NCI-H187 treated with DMSO at 0.1 percent for 48 hours (cell line): ENCODE measurements around the gene DCC.

Experiments used
- DNase-seq: peaks from one replicate; lab custom pipeline; 2025; lab: John Stamatoyannopoulos, UW

The DCC gene

GRCh38 chr18:52824126-52824525 is 484.1 kb downstream of the DCC start:
- DNase-seq = no peak

GRCh38 chr18:52826994-52827393 is 487.0 kb downstream of the DCC start:
- DNase-seq = no peak

GRCh38 chr18:52829320-52829719 is 489.3 kb downstream of the DCC start:
- no peak for DNase-seq

GRCh38 chr18:52829876-52830405 is 489.9 kb downstream of the DCC start:
- no peak for DNase-seq

GRCh38 chr18:52844323-52844722 is 504.3 kb downstream of the DCC start:
- DNase-seq = no peak

- no peak for DNase-seq
Measured at GRCh38 chr18:52845036-52845435, 505.0 kb downstream of the DCC start.

- no peak for DNase-seq
Measured at GRCh38 chr18:52850031-52850560, 510.1 kb downstream of the DCC start.

GRCh38 chr18:52861558-52861957 is 521.6 kb downstream of the DCC start:
- no peak for DNase-seq

GRCh38 chr18:52869349-52869923 is 529.4 kb downstream of the DCC start:
- no peak for DNase-seq

- no peak for DNase-seq
Measured at GRCh38 chr18:52869942-52870907, 530.2 kb downstream of the DCC start.

- DNase-seq = no peak
Measured at GRCh38 chr18:52874774-52875173, 534.8 kb downstream of the DCC start.

GRCh38 chr18:52875725-52876124 is 535.7 kb downstream of the DCC start:
- no peak for DNase-seq

GRCh38 chr18:52888014-52888413 is 548.0 kb downstream of the DCC start:
- no peak for DNase-seq

GRCh38 chr18:52894801-52895200 is 554.8 kb downstream of the DCC start:
- DNase-seq = no peak

- DNase-seq = no peak
Measured at GRCh38 chr18:52897611-52898484, 557.9 kb downstream of the DCC start.

GRCh38 chr18:52898485-52899058 is 558.6 kb downstream of the DCC start:
- no peak for DNase-seq

GRCh38 chr18:52902188-52902587 is 562.2 kb downstream of the DCC start:
- no peak for DNase-seq

- DNase-seq = no peak
Measured at GRCh38 chr18:52903857-52904256, 563.9 kb downstream of the DCC start.

GRCh38 chr18:52907543-52908308 is 567.7 kb downstream of the DCC start:
- no peak for DNase-seq

GRCh38 chr18:52914148-52914547 is 574.2 kb downstream of the DCC start:
- DNase-seq = no peak

GRCh38 chr18:52920665-52921064 is 580.7 kb downstream of the DCC start:
- DNase-seq = no peak
